GM12878 (cell line): ENCODE data around the gene RPLP1. TPM values are rescaled to one million over a fixed set of nuclear protein-coding genes. Genes with fewer than 3 reads are reported as not detected.
A peak's percentile ranks its signal among the peaks of the same experiment; 100 is the strongest.

Experiments used
- ATAC-seq: fragments of 200-7000 bp; cut with Tn5 transposase; 3 replicates; pipeline ENCODE4 v1.9.1; 2020; ENCODE audit warnings: mild to moderate bottlenecking, moderate library complexity
- Bru-seq: library from RNA; stranded (reverse); fragments of 400-500 nt; gene quantifications from one replicate; lab custom pipeline; 2021; lab: Mats Ljungman, UMichigan
- BruChase-seq, 2 experiments: library from RNA; stranded (reverse); fragments of 400-500 nt; gene quantifications; one replicate each; lab custom pipeline; 2021; lab: Mats Ljungman, UMichigan
- BruUV-seq: library from RNA; stranded (reverse); fragments of 400-500 nt; replicated peaks from 2 replicates; lab custom pipeline; 2021; lab: Mats Ljungman, UMichigan
- CTCF ChIA-PET: fragments of 300-600 bp; sonication (Branson Sonifier 250); formaldehyde crosslinking; extraction: SDS; loops from one replicate; lab custom pipeline; 2021; ENCODE audit warnings: inconsistent platforms; lab: Yijun Ruan, JAX
- POLR2A ChIA-PET: fragments of 350-600 bp; formaldehyde crosslinking; extraction: SDS; loops from one replicate; lab custom pipeline; 2021; ENCODE audit warnings: inconsistent platforms; lab: Charles Lee
- RAD21 ChIA-PET: fragments of 300-600 bp; sonication (Branson Sonifier 250); formaldehyde crosslinking; loops from one replicate; lab custom pipeline; 2023; ENCODE audit warnings: antibody characterized with exemption; ENCODE audit not compliant: unreplicated experiment; lab: Charles Lee
- SMC1A ChIA-PET: fragments of 300-600 bp; sonication (Branson Sonifier 250); formaldehyde crosslinking; loops from one replicate; lab custom pipeline; 2023; ENCODE audit not compliant: unreplicated experiment, uncharacterized antibody; lab: Charles Lee
- DNase-seq: peaks from one replicate; pipeline ENCODE4 v3.0.0-alpha.2; 2011; ENCODE audit warnings: low read depth, low spot score
- FAIRE-seq: peaks from 3 replicates; lab custom pipeline; 2011; peaks lifted over from hg19 to GRCh38; lab: Jason Lieb, UNC
- H2AFZ ChIP-seq: 2 replicates; pipeline ENCODE4 v1.6.0; 2011; ENCODE audit warnings: low read depth, low read length, control low read depth; ENCODE audit not compliant: control insufficient read depth
- H3K27ac ChIP-seq: 2 replicates; pipeline ENCODE4 v1.5.1; 2011; ENCODE audit warnings: control low read depth; ENCODE audit not compliant: control insufficient read depth, insufficient read depth
- H3K27me3 ChIP-seq, 2 experiments: replicated peaks in 1 of 2; 2 replicates each; pipeline versions ENCODE4 v1.6.0 to v1.6.1; 2011; ENCODE audit warnings: low read length in 1 of 2; ENCODE audit not compliant: control insufficient read depth in 2 of 2, insufficient read depth in 2 of 2
- H3K36me3 ChIP-seq, 2 experiments: 2 replicates each; pipeline ENCODE4 v1.5.1; 2011; ENCODE audit warnings: low read length in 1 of 2; ENCODE audit not compliant: control insufficient read depth in 2 of 2, insufficient read depth in 2 of 2
- H3K4me1 ChIP-seq: 2 replicates; pipeline ENCODE4 v1.6.1; 2011; ENCODE audit warnings: mild to moderate bottlenecking, low read length, moderate library complexity, mixed read lengths; ENCODE audit not compliant: control insufficient read depth, insufficient read depth
- H3K4me2 ChIP-seq: 2 replicates; pipeline ENCODE4 v1.6.0; 2011; ENCODE audit warnings: control low read depth; ENCODE audit not compliant: control insufficient read depth, insufficient read depth
- H3K4me3 ChIP-seq: fragments of 200-600 bp; sonication (generic); 2 replicates; pipeline ENCODE4 v1.5.1; 2016
- H3K79me2 ChIP-seq: 2 replicates; pipeline ENCODE4 v1.6.0; 2011; ENCODE audit warnings: low read length; ENCODE audit not compliant: control insufficient read depth, insufficient read depth
- H3K9ac ChIP-seq: 2 replicates; pipeline ENCODE4 v1.8.0; 2011; ENCODE audit warnings: low read length, control low read depth, mixed read lengths; ENCODE audit not compliant: control insufficient read depth, insufficient read depth
- H3K9me3 ChIP-seq: replicated peaks from 3 replicates; pipeline ENCODE4 v1.5.1; 2011; ENCODE audit warnings: mild to moderate bottlenecking, low read length; ENCODE audit not compliant: control insufficient read depth, insufficient read depth
- H4K20me1 ChIP-seq: 2 replicates; pipeline ENCODE4 v1.6.0; 2011; ENCODE audit not compliant: control insufficient read depth, insufficient read depth
- CHD2 ChIP-seq: IDR thresholded peaks from 2 replicates; pipeline ENCODE4 v1.6.1; 2011; ENCODE audit warnings: low read depth, low read length, improper control_type of control experiment, borderline replicate concordance
- ESRRA ChIP-seq: IDR thresholded peaks from 2 replicates; pipeline ENCODE4 v1.6.1; 2012; ENCODE audit warnings: mild to moderate bottlenecking, low read length, improper control_type of control experiment
- ETV6 ChIP-seq, 2 experiments: fragments of 450-650 bp in 1 of 2; IDR thresholded peaks in 1 of 2; conservative IDR thresholded peaks in 1 of 2; 2 replicates each; pipeline ENCODE4 v1.6.1; 2014; ENCODE audit warnings: antibody characterized with exemption in 1 of 2, borderline replicate concordance in 1 of 2, low read depth in 1 of 2, mild to moderate bottlenecking in 1 of 2, moderate library complexity in 1 of 2
- MTA2 ChIP-seq: fragments of 450-650 bp; IDR thresholded peaks from 2 replicates; pipeline ENCODE4 v1.6.1; 2016; ENCODE audit warnings: low read depth, mild to moderate bottlenecking, moderate library complexity
- NR2C2 ChIP-seq: IDR thresholded peaks from 2 replicates; pipeline ENCODE4 v1.6.1; 2011; ENCODE audit warnings: borderline replicate concordance, low read depth; ENCODE audit not compliant: control insufficient read depth, insufficient read length
- POLR2AphosphoS5 ChIP-seq: IDR thresholded peaks from 2 replicates; pipeline ENCODE4 v1.6.1; 2011; ENCODE audit warnings: mild to moderate bottlenecking, low read length, inconsistent platforms
- SMAD5 ChIP-seq: IDR thresholded peaks from 2 replicates; pipeline ENCODE4 v1.6.1; 2016; ENCODE audit warnings: antibody characterized with exemption, low read depth
- SMARCA5 ChIP-seq: fragments of 450-650 bp; IDR thresholded peaks from 2 replicates; pipeline ENCODE4 v1.6.1; 2017; ENCODE audit warnings: mild to moderate bottlenecking
- SRF ChIP-seq, 2 experiments: IDR thresholded peaks; 2 replicates each; pipeline ENCODE4 v1.6.1; 2011; ENCODE audit warnings: low read depth in 2 of 2, low read length in 2 of 2, mild to moderate bottlenecking in 1 of 2, moderate library complexity in 1 of 2
- TAF1 ChIP-seq: IDR thresholded peaks from 2 replicates; pipeline ENCODE4 v1.6.1; 2011; ENCODE audit warnings: mild to moderate bottlenecking, low read depth, low read length, borderline replicate concordance
- TCF12 ChIP-seq: IDR thresholded peaks from 2 replicates; pipeline ENCODE4 v1.6.1; 2011; ENCODE audit warnings: low read depth, mild to moderate bottlenecking, low read length
- YBX1 ChIP-seq: fragments of 450-650 bp; IDR thresholded peaks from 2 replicates; pipeline ENCODE4 v1.6.1; 2016; ENCODE audit warnings: antibody characterized with exemption
- ZNF384 ChIP-seq: IDR thresholded peaks from 2 replicates; pipeline ENCODE4 v1.6.1; 2012; ENCODE audit warnings: low read depth, mild to moderate bottlenecking, low read length, improper control_type of control experiment, borderline replicate concordance
- WGBS: methylation state at CpG from one replicate; pipeline ENCODE4 v1.1.6; 2016; ENCODE audit warnings: low lambda C conversion rate; ENCODE audit not compliant: insufficient replicate concordance, insufficient coverage; ENCODE audit errors: missing lambda C conversion rate; 5-methylcytosine and 5-hydroxymethylcytosine counted together
- in situ Hi-C: fragments of 300-500 bp; cut with MboI; formaldehyde crosslinking; loops from 9 replicates; pipeline ENCODE4 v1.14.3; 2018; ENCODE audit warnings: mixed read lengths
- intact Hi-C: fragments of 100-400 bp; cut with micrococcal nuclease; formaldehyde crosslinking; loops from one replicate; pipeline ENCODE4 v1.14.2; 2022; ENCODE audit not compliant: unreplicated experiment
- long read RNA-seq, 2 experiments: library from polyadenylated mRNA; unstranded; transcript quantifications; one replicate each; pipeline ENCODE4 v2.0.0, GENCODE V29; 2019 to 2020
- polyA minus RNA-seq, 3 experiments: library from RNA; depleted of rRNA, polyadenylated mRNA; stranded (reverse); fragments of >200 nt; gene quantifications; 2 replicates each; pipeline ENCODE4 v1.2.3, GENCODE V29; 2011
- polyA plus RNA-seq, 11 experiments: library from polyadenylated mRNA; depleted of rRNA in 4 of 11; unstranded in 6 of 11; stranded (reverse) in 5 of 11; fragments of >200 nt; fragmentation: Nextera tagmentation in 4 of 11; fragmentation: Illumina TruSeq in 1 of 11; extraction: Ambion mirVana in 4 of 11; extraction: Trizol in 1 of 11; gene quantifications; 1 replicate in 1 of 11; 2 replicates in 10 of 11; pipeline versions ENCODE4 v1.2.1 to v1.2.3, GENCODE V29; 2011 to 2016; ENCODE audit warnings: inconsistent platforms in 2 of 11, missing spikeins in 2 of 11, low read depth in 1 of 11
- total RNA-seq, 4 experiments: library from RNA; depleted of rRNA in 3 of 4; stranded (reverse); fragments of >200 nt in 3 of 4; fragmentation: Illumina TruSeq in 1 of 4; extraction: Trizol in 1 of 4; gene quantifications; 2 replicates each; pipeline versions ENCODE4 v1.2.1 to v1.2.3, GENCODE V29; 2013 to 2021
- TF ChIP-seq, protein P1 (sequence below): fragments of 450-650 bp; formaldehyde crosslinking; IDR thresholded peaks from 2 replicates; pipeline ENCODE4 v1.5.0; 2022; ENCODE audit warnings: mild to moderate bottlenecking, missing genetic modification characterization

RPLP1 gene
- 90.8 and 93.4 TPM in 2 replicates for total RNA-seq (2013; cell fraction: nucleolus; rRNA removed)
- total RNA-seq (2014; rRNA removed) (625 and 839 TPM in 2 replicates), total RNA-seq (2014; rRNA removed; fragmentation: Illumina TruSeq; extraction: Trizol) (179 and 217 TPM in 2 replicates), total RNA-seq (2021) (3,098 and 3,322 TPM in 2 replicates), polyA plus RNA-seq (2011; rRNA removed) (273 and 714 TPM in 2 replicates), polyA plus RNA-seq (2014; fragmentation: Illumina TruSeq; extraction: Trizol) (76.7 and 613 TPM in 2 replicates), polyA plus RNA-seq (2014; fragmentation: Nextera tagmentation; extraction: Ambion mirVana) (1,000 to 10,000 TPM; 3,000 to 3,095 TPM), polyA plus RNA-seq (2014; rRNA removed) (1,499 and 1,975 TPM in 2 replicates), polyA plus RNA-seq (2016; fragmentation: Nextera tagmentation; extraction: Ambion mirVana) (1,000 to 10,000 TPM; 1,830 to 1,844 TPM), polyA minus RNA-seq (2011; rRNA and poly(A)+ RNA removed) (400 and 589 TPM in 2 replicates), Bru-seq, nascent RNA (percentile 100 among the genes with signal in this experiment), BruChase-seq, experiment 1, labeled RNA remaining after a 6-hour chase (percentile 100 among the genes with signal in this experiment), BruChase-seq, experiment 2, labeled RNA remaining after a 2-hour chase (percentile 100 among the genes with signal in this experiment)
- 3,422 TPM for polyA plus RNA-seq (2011; ENCODE audit: low read depth)
- 1,433 and 1,838 TPM in 2 replicates for polyA plus RNA-seq (2011; cell fraction: cytosol; rRNA removed)
- 589 and 737 TPM in 2 replicates for polyA plus RNA-seq (2011; cell fraction: nucleus; rRNA removed)
- 3,045 and 3,866 TPM in 2 replicates for polyA plus RNA-seq (2012)
- polyA minus RNA-seq (2011; cell fraction: cytosol; rRNA and poly(A)+ RNA removed), result 1,896 and 1,986 TPM in 2 replicates
- 186 and 241 TPM in 2 replicates for polyA minus RNA-seq (2011; cell fraction: nucleus; rRNA and poly(A)+ RNA removed)
- long read RNA-seq, experiment 1, transcript RPLP1-201 (4 exons, 1,197 nt), result major isoform, 2,076 of 2,116 reads
- long read RNA-seq, experiment 1, transcript RPLP1-202 (3 exons, 445 nt), result minor isoform, 13 of 2,116 reads
- long read RNA-seq, experiment 1, partial matches to known transcripts, result 5 of 2,116 reads
- long read RNA-seq, experiment 1, other reads (novel, unspliced or antisense), result 19 of 2,116 reads
- long read RNA-seq, experiment 2, transcript RPLP1-202 (3 exons, 445 nt), result minor isoform, 14 of 3,083 reads
- long read RNA-seq, experiment 2, transcript RPLP1-201 (4 exons, 1,197 nt), result major isoform, 3,036 of 3,083 reads
- long read RNA-seq, experiment 2, partial matches to known transcripts, result 18 of 3,083 reads
- long read RNA-seq, experiment 2, other reads (novel, unspliced or antisense), result 13 of 3,083 reads

DNA sequence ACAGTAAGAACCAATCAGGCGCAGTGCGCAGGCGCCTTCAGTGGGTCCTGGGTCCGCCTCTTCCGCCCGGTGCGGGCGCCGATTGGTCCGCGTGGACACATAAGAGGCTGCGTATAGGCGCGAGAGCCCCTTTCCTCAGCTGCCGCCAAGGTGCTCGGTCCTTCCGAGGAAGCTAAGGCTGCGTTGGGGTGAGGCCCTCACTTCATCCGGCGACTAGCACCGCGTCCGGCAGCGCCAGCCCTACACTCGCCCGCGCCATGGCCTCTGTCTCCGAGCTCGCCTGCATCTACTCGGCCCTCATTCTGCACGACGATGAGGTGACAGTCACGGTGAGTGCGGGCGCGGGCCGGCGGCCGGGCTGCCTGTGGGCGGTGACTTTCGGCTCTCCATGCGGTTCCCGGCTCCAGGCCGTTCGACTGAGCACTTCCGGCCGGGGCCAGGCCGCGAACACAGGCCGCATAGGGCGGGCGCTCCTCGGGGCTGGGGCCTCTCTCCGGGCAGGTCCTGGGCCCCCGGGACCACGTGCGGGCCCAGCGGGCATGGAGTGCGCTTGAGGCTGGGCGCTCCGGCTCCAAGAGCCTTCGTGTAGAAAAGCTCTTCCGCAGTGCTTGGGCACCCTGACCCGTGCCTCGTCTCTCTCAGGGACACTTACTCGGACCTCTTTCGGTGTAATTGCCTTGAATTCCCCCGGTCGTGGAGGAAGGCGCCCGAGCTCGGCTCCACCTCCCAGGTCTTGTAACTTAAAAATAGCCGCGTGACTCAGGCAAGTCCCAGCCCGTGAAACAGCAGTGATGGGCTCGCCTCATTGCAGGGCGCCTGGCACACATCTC is at the start of gene RPLP1:
Gene RPLP1 (plus strand): TSS at position 127 of the 830 bp plus-strand sequence. CDS start 131 bp downstream, at position 258.
- intact Hi-C loops, result no loop called here
- H2AFZ ChIP-seq, result peak within 1 kb of the TSS; percentile 76
- peak within 1 kb of the TSS; percentile 89 for H3K4me3 ChIP-seq
- peak; percentile 93 for ATAC-seq
- no peaks in the 10 kb centered on the region for H3K27me3 ChIP-seq
- H3K27ac ChIP-seq, result peak within 1 kb of the TSS; percentile 79
- peaks cover 6 to 23% of the 10 kb centered on the region in 2 experiments for H3K36me3 ChIP-seq
- peak within 1 kb of the TSS; percentile 74 for H3K4me2 ChIP-seq
- WGBS, result under 1% methylated on average over 77 of the region's 77 CpGs
- ChIA-PET RAD21 (interaction anchor here (1.3 to 4.0 kb wide), 3 partner anchors 10 to 37 kb away, joined by 5 to 28 read pairs (median 23); partner anchors contain the start of gene KIF23), POLR2A (interaction anchor here (0.8 to 3.5 kb wide), 8 partner anchors 10 to 58 kb away, joined by 3 to 29 read pairs (median 5); partner anchors contain the start of gene KIF23), SMC1A (interaction anchor here (1.4 to 3.4 kb wide), 4 partner anchors 10 to 41 kb away, joined by 4 to 13 read pairs (median 6); no protein-coding TSS in a partner anchor), CTCF (interaction anchor here (0.7 to 4.6 kb wide), 4 partner anchors 10 to 40 kb away, joined by 3 to 53 read pairs (median 6); no protein-coding TSS in a partner anchor)
- no peaks in the 10 kb centered on the region for H3K9me3 ChIP-seq
- BruUV-seq, result no TSS peak
- H3K79me2 ChIP-seq, result peaks cover 34% of the 10 kb centered on the region
- H4K20me1 ChIP-seq, result peaks cover 9% of the 10 kb centered on the region
- DNase-seq, result peak; percentile 77
- H3K4me1 ChIP-seq, result peaks cover 5% of the 10 kb centered on the region; the same call in 1 of the 2 replicates
- FAIRE-seq, result peak; percentile 78
- in situ Hi-C loops, result no loop called here
- peak within 1 kb of the TSS; percentile 96 for H3K9ac ChIP-seq
- peak; percentile 99 for TF ChIP-seq SMAD5
- peak; percentile 58 for TF ChIP-seq CHD2
- peak; percentile 100 for TF ChIP-seq POLR2AphosphoS5
- no peak for TF ChIP-seq SRF (IDR thresholded peaks at IDR 0.05; ENCODE audit: low read depth in 2 of 2, low read length in 2 of 2)
- TF ChIP-seq TAF1, result peak; percentile 100
- TF ChIP-seq, protein P1, sequence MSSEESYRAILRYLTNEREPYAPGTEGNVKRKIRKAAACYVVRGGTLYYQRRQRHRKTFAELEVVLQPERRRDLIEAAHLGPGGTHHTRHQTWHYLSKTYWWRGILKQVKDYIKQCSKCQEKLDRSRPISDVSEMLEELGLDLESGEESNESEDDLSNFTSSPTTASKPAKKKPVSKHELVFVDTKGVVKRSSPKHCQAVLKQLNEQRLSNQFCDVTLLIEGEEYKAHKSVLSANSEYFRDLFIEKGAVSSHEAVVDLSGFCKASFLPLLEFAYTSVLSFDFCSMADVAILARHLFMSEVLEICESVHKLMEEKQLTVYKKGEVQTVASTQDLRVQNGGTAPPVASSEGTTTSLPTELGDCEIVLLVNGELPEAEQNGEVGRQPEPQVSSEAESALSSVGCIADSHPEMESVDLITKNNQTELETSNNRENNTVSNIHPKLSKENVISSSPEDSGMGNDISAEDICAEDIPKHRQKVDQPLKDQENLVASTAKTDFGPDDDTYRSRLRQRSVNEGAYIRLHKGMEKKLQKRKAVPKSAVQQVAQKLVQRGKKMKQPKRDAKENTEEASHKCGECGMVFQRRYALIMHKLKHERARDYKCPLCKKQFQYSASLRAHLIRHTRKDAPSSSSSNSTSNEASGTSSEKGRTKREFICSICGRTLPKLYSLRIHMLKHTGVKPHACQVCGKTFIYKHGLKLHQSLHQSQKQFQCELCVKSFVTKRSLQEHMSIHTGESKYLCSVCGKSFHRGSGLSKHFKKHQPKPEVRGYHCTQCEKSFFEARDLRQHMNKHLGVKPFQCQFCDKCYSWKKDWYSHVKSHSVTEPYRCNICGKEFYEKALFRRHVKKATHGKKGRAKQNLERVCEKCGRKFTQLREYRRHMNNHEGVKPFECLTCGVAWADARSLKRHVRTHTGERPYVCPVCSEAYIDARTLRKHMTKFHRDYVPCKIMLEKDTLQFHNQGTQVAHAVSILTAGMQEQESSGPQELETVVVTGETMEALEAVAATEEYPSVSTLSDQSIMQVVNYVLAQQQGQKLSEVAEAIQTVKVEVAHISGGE (CRISPR knock-in tag), result no peak
- TF ChIP-seq MTA2, result no peak
- 0 out of 2 replicates have a peak, but pooled peaks have one; percentile 1 for TF ChIP-seq ESRRA
- no peak for TF ChIP-seq ETV6 (conservative IDR thresholded peaks at IDR 0.05 in 1 of 2, IDR thresholded peaks at IDR 0.05 in 1 of 2; ENCODE audit: borderline replicate concordance in 1 of 2, low read depth in 1 of 2)
- peak; percentile 92 for TF ChIP-seq TCF12
- TF ChIP-seq SMARCA5, result peak; percentile 49
- no peak for TF ChIP-seq NR2C2
- TF ChIP-seq YBX1, result no peak
- TF ChIP-seq ZNF384, result no peak
